Natural killer cell (primary cell): ENCODE results near the gene AIFM3. TPM values are rescaled to one million over a fixed set of nuclear protein-coding genes. Genes with fewer than 3 reads are reported as not detected.

Experiments
- ATAC-seq, 3 donors: fragments of 150-1000 bp in 2 of 3; fragments of 200-7000 bp in 1 of 3; cut with Tn5 transposase; 1 replicate in 1 of 3; 2 replicates in 2 of 3; pipeline ENCODE4 v1.10.0; 2021; ENCODE audit warnings: mild to moderate bottlenecking in 2 of 3, moderate library complexity in 2 of 3
- DNase-seq, 2 donors: peaks; one replicate each; pipeline versions ENCODE4 v3.0.0 to v3.0.0-alpha.2; 2013 to 2021; ENCODE audit warnings: mixed read lengths in 1 of 2
- H3K27ac ChIP-seq: one replicate; pipeline ENCODE4 v1.5.1; 2013; ENCODE audit warnings: mild to moderate bottlenecking, low read length
- H3K27me3 ChIP-seq: one replicate; pipeline ENCODE4 v1.6.1; 2013; ENCODE audit warnings: low read length; ENCODE audit not compliant: control insufficient read depth, insufficient read depth
- H3K36me3 ChIP-seq: one replicate; pipeline ENCODE4 v1.6.1; 2013; ENCODE audit warnings: low read length; ENCODE audit not compliant: control insufficient read depth, insufficient read depth
- H3K4me1 ChIP-seq: one replicate; pipeline ENCODE4 v1.6.1; 2013; ENCODE audit warnings: low read length; ENCODE audit not compliant: control insufficient read depth, insufficient read depth
- H3K4me3 ChIP-seq: one replicate; pipeline ENCODE4 v1.5.1; 2013; ENCODE audit warnings: low read length
- H3K9me3 ChIP-seq: one replicate; pipeline ENCODE4 v1.6.1; 2013; ENCODE audit warnings: low read length; ENCODE audit not compliant: control insufficient read depth, insufficient read depth
- H3K27ac Mint-ChIP-seq, 2 donors: one replicate each; pipeline ENCODE4 v1.8.0; 2022; ENCODE audit warnings: mild to moderate bottlenecking in 2 of 2, mixed read lengths in 2 of 2, moderate library complexity in 1 of 2
- H3K27me3 Mint-ChIP-seq, 2 donors: one replicate each; pipeline ENCODE4 v1.8.0; 2022; ENCODE audit warnings: low read depth in 2 of 2, mixed read lengths in 2 of 2
- H3K36me3 Mint-ChIP-seq: one replicate; pipeline ENCODE4 v1.8.0; 2022; ENCODE audit warnings: mixed read lengths
- H3K4me1 Mint-ChIP-seq, 2 donors: one replicate each; pipeline ENCODE4 v1.8.0; 2022; ENCODE audit warnings: mixed read lengths in 2 of 2
- H3K4me3 Mint-ChIP-seq: one replicate; pipeline ENCODE4 v1.8.0; 2022; ENCODE audit warnings: mild to moderate bottlenecking, moderate library complexity, mixed read lengths
- H3K9me3 Mint-ChIP-seq, 2 donors: one replicate each; pipeline ENCODE4 v1.8.0; 2022; ENCODE audit warnings: mixed read lengths in 2 of 2
- CTCF ChIP-seq: fragments of 200-600 bp; IDR thresholded peaks from one replicate; pipeline ENCODE4 v1.8.0; 2022; ENCODE audit warnings: antibody characterized with exemption
- WGBS: methylation state at CpG from one replicate; pipeline ENCODE4 v1.1.7; 2013; ENCODE audit warnings: missing lambda C conversion rate; ENCODE audit not compliant: insufficient coverage; 5-methylcytosine and 5-hydroxymethylcytosine counted together
- intact Hi-C: fragments of 100-400 bp; cut with micrococcal nuclease; formaldehyde crosslinking; loops from one replicate; pipeline ENCODE4 v1.14.2; 2022
- total RNA-seq, 4 donors: library from RNA; stranded (reverse); fragments of 120-200 nt in 1 of 4; gene quantifications; one replicate each; pipeline versions ENCODE4 v1.2.3 to v1.2.4, GENCODE V29; 2013 to 2022

AIFM3 gene
- total RNA-seq, 3 donors from 2014 or later (not counting 1 experiment from before 2014, with no cell fraction given): 1.5 to 2.3 (median 2.2) TPM

DNA sequence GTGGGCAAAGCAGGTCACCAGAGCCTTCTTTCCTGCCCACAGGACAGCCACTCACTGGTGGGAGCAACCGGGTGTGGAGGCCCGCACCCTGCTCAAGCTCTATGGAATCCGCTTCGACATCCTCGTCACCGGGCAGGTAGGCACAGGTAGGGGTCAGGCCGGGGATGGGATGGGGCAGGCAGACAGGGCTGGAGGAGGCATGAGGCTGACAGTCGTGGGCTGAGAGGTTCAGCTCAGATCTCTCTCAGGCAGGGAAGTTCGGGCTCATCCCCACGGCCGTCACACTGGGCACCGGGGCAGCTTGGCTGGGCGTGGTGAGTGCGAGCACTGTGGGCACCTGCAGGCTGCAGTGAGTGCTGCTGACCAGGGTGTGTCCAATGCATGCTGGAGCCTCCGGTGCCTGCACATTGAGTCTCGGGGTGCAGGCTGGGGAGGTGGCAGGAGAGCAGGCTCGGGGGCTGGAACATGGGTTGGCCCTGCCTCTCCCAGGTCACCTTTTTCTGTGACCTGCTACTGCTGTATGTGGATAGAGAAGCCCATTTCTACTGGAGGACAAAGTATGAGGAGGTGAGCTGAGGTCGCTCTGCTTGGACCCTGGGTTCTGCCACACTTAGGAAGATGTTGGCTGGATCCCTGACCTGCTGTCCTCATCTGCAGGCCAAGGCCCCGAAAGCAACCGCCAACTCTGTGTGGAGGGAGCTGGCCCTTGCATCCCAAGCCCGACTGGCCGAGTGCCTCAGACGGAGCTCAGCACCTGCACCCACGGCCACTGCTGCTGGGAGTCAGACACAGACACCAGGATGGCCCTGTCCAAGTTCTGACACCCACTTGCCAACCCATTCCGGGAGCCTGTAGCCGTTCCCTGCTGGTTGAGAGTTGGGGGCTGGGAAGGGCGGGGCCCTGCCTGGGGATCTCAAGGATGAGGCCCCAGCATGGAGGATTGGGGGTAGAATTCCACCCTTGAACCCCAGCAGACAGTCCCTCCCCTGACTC lies 59.0 kb downstream of the AIFM3 start:
- peaks cover 10% of the 10 kb centered on the region for H3K4me1 ChIP-seq
- H3K4me3 ChIP-seq: no peak overlapping the region
- DNase-seq: no peak
- no peak for TF ChIP-seq CTCF
- intact Hi-C loops: no loop called here
- no peaks in the 10 kb centered on the region for H3K27me3 ChIP-seq
- H3K9me3 Mint-ChIP-seq: no peaks in the 10 kb centered on the region
- no peaks in the 10 kb centered on the region for H3K36me3 Mint-ChIP-seq
- H3K27ac ChIP-seq: no peak overlapping the region
- no peaks in the 10 kb centered on the region for H3K9me3 ChIP-seq
- H3K4me3 Mint-ChIP-seq: no peak overlapping the region
- WGBS: 90% methylated on average over 27 of the region's 27 CpGs
- peaks cover 6 to 13% of the 10 kb centered on the region in 2 donors for H3K4me1 Mint-ChIP-seq
- ATAC-seq: no peak
- no peaks in the 10 kb centered on the region for H3K36me3 ChIP-seq
- peak overlapping the region in 1 of 2 donors; percentile 42 for H3K27ac Mint-ChIP-seq
- peaks cover 7 to 10% of the 10 kb centered on the region in 2 donors for H3K27me3 Mint-ChIP-seq

- H3K27ac Mint-ChIP-seq: no peak overlapping the region
- no peak overlapping the region for H3K4me3 ChIP-seq
- H3K36me3 Mint-ChIP-seq: no peaks in the 10 kb centered on the region
- no peaks in the 10 kb centered on the region for H3K9me3 Mint-ChIP-seq
- no peaks in the 10 kb centered on the region for H3K9me3 ChIP-seq
- H3K4me1 ChIP-seq: peaks cover 16% of the 10 kb centered on the region
- peaks cover 10 to 15% of the 10 kb centered on the region in 2 donors for H3K27me3 Mint-ChIP-seq
- H3K4me1 Mint-ChIP-seq: peaks cover 6 to 14% of the 10 kb centered on the region in 2 donors
- DNase-seq: no peak
- H3K4me3 Mint-ChIP-seq: no peak overlapping the region
- peaks cover 3% of the 10 kb centered on the region for H3K27me3 ChIP-seq
- no peak overlapping the region for H3K27ac ChIP-seq
- H3K36me3 ChIP-seq: no peaks in the 10 kb centered on the region
- intact Hi-C loops: no loop called here
- WGBS: 88% methylated on average over 12 of the region's 14 CpGs
- no peak for TF ChIP-seq CTCF
- no peak for ATAC-seq
Measured at GRCh38 chr22:21026783-21027692, 60.0 kb downstream of the AIFM3 start.

GRCh38 chr22:21028277-21029251 lies 61.5 kb downstream of the AIFM3 start:
- intact Hi-C loops: no loop called here
- Histone ChIP-seq H3K36me3 (no peaks in the 10 kb centered on the region), H3K4me1 (peaks cover 19% of the 10 kb centered on the region), H3K27me3 (peaks cover 6% of the 10 kb centered on the region), H3K27ac (no peak overlapping the region), H3K4me3 (no peak overlapping the region), H3K9me3 (no peaks in the 10 kb centered on the region)
- peaks cover 6 to 14% of the 10 kb centered on the region in 2 donors for H3K4me1 Mint-ChIP-seq
- ATAC-seq (no peak), DNase-seq (no peak)
- H3K4me3 Mint-ChIP-seq: no peak overlapping the region
- no peak for TF ChIP-seq CTCF
- H3K9me3 Mint-ChIP-seq: no peaks in the 10 kb centered on the region
- H3K36me3 Mint-ChIP-seq: no peaks in the 10 kb centered on the region
- 86% methylated on average over 13 of the region's 13 CpGs for WGBS
- H3K27ac Mint-ChIP-seq: no peak overlapping the region
- H3K27me3 Mint-ChIP-seq: peaks cover 10 to 21% of the 10 kb centered on the region in 2 donors
